Loucy (cell line): ENCODE data around the gene EPHA6.

Source experiments
- H2AFZ ChIP-seq: fragments of 200-600 bp; sonication (generic); 2 replicates; pipeline ENCODE4 v1.6.0; 2016; ENCODE audit warnings: antibody characterized with exemption, mild to moderate bottlenecking, low read length, moderate library complexity
- H3F3A ChIP-seq: fragments of 200-600 bp; 2 replicates; pipeline ENCODE4 v1.6.0; 2016; ENCODE audit warnings: antibody characterized with exemption, low read depth, mild to moderate bottlenecking
- H3K27me3 ChIP-seq: fragments of 200-600 bp; sonication (generic); 2 replicates; pipeline ENCODE4 v1.6.1; 2014; ENCODE audit warnings: low read length, mild to moderate bottlenecking; ENCODE audit not compliant: insufficient read depth, poor library complexity, severe bottlenecking
- H3K36me3 ChIP-seq: fragments of 200-600 bp; sonication (generic); 2 replicates; pipeline ENCODE4 v1.6.1; 2016; ENCODE audit warnings: low read length; ENCODE audit not compliant: insufficient read depth
- H3K4me1 ChIP-seq: fragments of 200-600 bp; sonication (generic); 2 replicates; pipeline ENCODE4 v1.5.1; 2014; ENCODE audit warnings: low read length, mild to moderate bottlenecking; ENCODE audit not compliant: insufficient read depth, poor library complexity, severe bottlenecking
- H3K4me2 ChIP-seq: fragments of 200-600 bp; sonication (generic); 2 replicates; pipeline ENCODE4 v1.6.0; 2014; ENCODE audit warnings: antibody characterized with exemption, low read length, low read depth, mild to moderate bottlenecking; ENCODE audit not compliant: poor library complexity, severe bottlenecking
- H3K4me3 ChIP-seq: fragments of 200-600 bp; sonication (generic); 2 replicates; pipeline ENCODE4 v1.5.1; 2014; ENCODE audit warnings: low read length, mild to moderate bottlenecking, mixed read lengths; ENCODE audit not compliant: poor library complexity, severe bottlenecking
- H3K79me2 ChIP-seq: fragments of 200-600 bp; sonication (generic); 2 replicates; pipeline ENCODE4 v1.6.1; 2014; ENCODE audit warnings: low read length; ENCODE audit not compliant: insufficient read depth
- H3K9ac ChIP-seq: fragments of 200-600 bp; sonication (generic); 2 replicates; pipeline ENCODE4 v1.6.0; 2014; ENCODE audit warnings: mild to moderate bottlenecking, low read depth, low read length, moderate library complexity; ENCODE audit not compliant: poor library complexity, severe bottlenecking
- H3K9me2 ChIP-seq: fragments of 200-600 bp; sonication (generic); replicated peaks from 2 replicates; pipeline ENCODE4 v1.6.1; 2016; ENCODE audit warnings: low read depth, low read length, mixed read lengths
- H3K9me3 ChIP-seq: fragments of 200-600 bp; sonication (generic); 2 replicates; pipeline ENCODE4 v1.6.1; 2014; ENCODE audit warnings: mild to moderate bottlenecking, antibody characterized with exemption, low read length, low read depth; ENCODE audit not compliant: insufficient read depth
- H4K20me1 ChIP-seq: fragments of 200-600 bp; sonication (generic); 2 replicates; pipeline ENCODE4 v1.6.0; 2014; ENCODE audit warnings: antibody characterized with exemption, low read length, mild to moderate bottlenecking; ENCODE audit not compliant: insufficient read depth, poor library complexity, severe bottlenecking
- EZH2phosphoT487 ChIP-seq: fragments of 200-600 bp; IDR thresholded peaks from 2 replicates; pipeline ENCODE4 v1.6.1; 2018; ENCODE audit warnings: antibody characterized with exemption, mild to moderate bottlenecking, moderate library complexity, borderline replicate concordance
- TF ChIP-seq, protein P1 (sequence below): fragments of 200-600 bp; sonication (generic); conservative IDR thresholded peaks from 2 replicates; pipeline ENCODE4 v1.5.1; 2014; ENCODE audit warnings: mild to moderate bottlenecking, antibody characterized with exemption, low read length

Gene EPHA6

DNA sequence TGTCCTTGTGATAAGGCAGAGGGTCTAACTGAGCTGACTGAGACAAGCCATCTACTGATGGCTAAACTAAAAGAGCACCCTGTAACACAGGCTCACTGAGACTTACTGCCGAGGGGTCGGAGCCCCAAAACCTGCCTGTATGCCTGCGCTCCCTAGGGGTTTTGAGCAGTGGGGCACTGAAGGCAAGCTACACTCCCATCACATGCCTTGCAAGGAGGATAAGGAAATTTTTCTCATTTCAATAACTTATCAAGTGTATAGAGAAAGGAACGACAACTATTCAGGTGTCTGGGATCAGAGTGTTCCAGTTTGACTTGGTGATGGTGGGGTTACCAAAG, 292.2 kb downstream of the EPHA6 start:
- Histone ChIP-seq H3K9me2 (no peaks in the 10 kb centered on the region), H4K20me1 (no peaks in the 10 kb centered on the region), H3K4me2 (no peak overlapping the region), H3K4me3 (no peak overlapping the region), H3K9ac (no peak overlapping the region), H3K9me3 (no peaks in the 10 kb centered on the region), H3K27me3 (no peaks in the 10 kb centered on the region), H2AFZ (no peak overlapping the region), H3F3A (no peaks in the 10 kb centered on the region), H3K4me1 (no peaks in the 10 kb centered on the region), H3K36me3 (no peaks in the 10 kb centered on the region), H3K79me2 (no peaks in the 10 kb centered on the region)
- TF ChIP-seq, protein P1, sequence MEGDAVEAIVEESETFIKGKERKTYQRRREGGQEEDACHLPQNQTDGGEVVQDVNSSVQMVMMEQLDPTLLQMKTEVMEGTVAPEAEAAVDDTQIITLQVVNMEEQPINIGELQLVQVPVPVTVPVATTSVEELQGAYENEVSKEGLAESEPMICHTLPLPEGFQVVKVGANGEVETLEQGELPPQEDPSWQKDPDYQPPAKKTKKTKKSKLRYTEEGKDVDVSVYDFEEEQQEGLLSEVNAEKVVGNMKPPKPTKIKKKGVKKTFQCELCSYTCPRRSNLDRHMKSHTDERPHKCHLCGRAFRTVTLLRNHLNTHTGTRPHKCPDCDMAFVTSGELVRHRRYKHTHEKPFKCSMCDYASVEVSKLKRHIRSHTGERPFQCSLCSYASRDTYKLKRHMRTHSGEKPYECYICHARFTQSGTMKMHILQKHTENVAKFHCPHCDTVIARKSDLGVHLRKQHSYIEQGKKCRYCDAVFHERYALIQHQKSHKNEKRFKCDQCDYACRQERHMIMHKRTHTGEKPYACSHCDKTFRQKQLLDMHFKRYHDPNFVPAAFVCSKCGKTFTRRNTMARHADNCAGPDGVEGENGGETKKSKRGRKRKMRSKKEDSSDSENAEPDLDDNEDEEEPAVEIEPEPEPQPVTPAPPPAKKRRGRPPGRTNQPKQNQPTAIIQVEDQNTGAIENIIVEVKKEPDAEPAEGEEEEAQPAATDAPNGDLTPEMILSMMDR: no peak
- TF ChIP-seq EZH2phosphoT487: no peak

DNA sequence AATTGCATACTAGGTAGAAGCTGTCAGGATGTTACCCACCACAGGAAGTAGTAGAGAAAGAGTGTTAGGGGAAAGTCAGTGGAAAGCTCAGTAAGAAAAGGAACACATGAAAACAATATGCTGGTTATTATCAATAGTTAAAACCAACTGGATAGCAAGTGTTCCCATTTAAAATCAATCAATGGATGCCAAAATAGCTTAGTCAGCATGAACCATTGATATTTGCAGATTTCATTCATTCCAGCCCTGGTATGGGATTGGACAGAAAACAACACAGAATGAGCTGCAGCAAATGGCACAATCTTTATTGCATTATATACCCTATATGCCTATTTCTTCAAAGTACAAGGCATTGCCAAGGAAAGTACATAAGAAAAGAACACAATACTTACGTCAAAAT, 293.7 kb downstream of the EPHA6 start:
- Histone ChIP-seq H3F3A (no peaks in the 10 kb centered on the region), H3K9ac (no peak overlapping the region), H3K9me2 (no peaks in the 10 kb centered on the region), H3K27me3 (no peaks in the 10 kb centered on the region), H3K4me3 (no peak overlapping the region), H3K79me2 (no peaks in the 10 kb centered on the region), H3K36me3 (no peaks in the 10 kb centered on the region), H3K4me1 (no peaks in the 10 kb centered on the region), H2AFZ (no peak overlapping the region), H3K9me3 (no peaks in the 10 kb centered on the region), H3K4me2 (no peak overlapping the region), H4K20me1 (no peaks in the 10 kb centered on the region)
- no peak for TF ChIP-seq EZH2phosphoT487
- TF ChIP-seq, protein P1: no peak

DNA sequence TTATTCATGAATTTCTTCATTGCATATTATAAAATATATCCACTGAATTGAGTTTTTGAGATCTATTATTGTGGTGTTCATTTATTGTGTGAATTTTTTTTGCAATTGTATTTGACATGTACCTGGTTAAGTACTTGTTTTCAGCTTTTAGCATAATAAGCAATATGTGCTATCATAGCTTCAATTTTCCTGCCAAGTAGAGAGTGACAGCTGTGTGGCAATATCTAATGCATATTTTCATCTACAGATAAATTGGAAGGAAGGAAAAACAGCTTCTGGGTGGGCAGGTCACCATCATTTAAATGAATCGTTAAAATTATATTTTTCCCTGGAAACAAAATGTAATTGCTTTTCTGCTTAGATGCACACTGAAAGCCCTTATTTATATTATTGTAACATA, 296.9 kb downstream of the EPHA6 start:
- Histone ChIP-seq H4K20me1 (no peaks in the 10 kb centered on the region), H3K36me3 (no peaks in the 10 kb centered on the region), H3K9ac (no peak overlapping the region), H3K4me1 (no peaks in the 10 kb centered on the region), H3F3A (no peaks in the 10 kb centered on the region), H3K79me2 (no peaks in the 10 kb centered on the region), H2AFZ (no peak overlapping the region), H3K4me3 (no peak overlapping the region), H3K27me3 (no peaks in the 10 kb centered on the region), H3K9me2 (no peaks in the 10 kb centered on the region), H3K4me2 (no peak overlapping the region), H3K9me3 (no peaks in the 10 kb centered on the region)
- TF ChIP-seq, protein P1: no peak
- no peak for TF ChIP-seq EZH2phosphoT487
